IPS-18a (cell line): Measurements from ENCODE around the gene LTA4H.

Experiments
- H3K27ac ChIP-seq: one replicate; pipeline ENCODE4 v1.5.1; 2013; ENCODE audit warnings: low read length
- H3K27me3 ChIP-seq: one replicate; pipeline ENCODE4 v1.6.1; 2013; ENCODE audit warnings: mild to moderate bottlenecking, low read length; ENCODE audit not compliant: control insufficient read depth, insufficient read depth
- H3K36me3 ChIP-seq: one replicate; pipeline ENCODE4 v1.6.1; 2013; ENCODE audit warnings: low read depth, low read length; ENCODE audit not compliant: control insufficient read depth
- H3K4me1 ChIP-seq: one replicate; pipeline ENCODE4 v1.6.1; 2013; ENCODE audit warnings: low read depth, low read length; ENCODE audit not compliant: control insufficient read depth
- H3K4me3 ChIP-seq: one replicate; pipeline ENCODE4 v1.5.1; 2013; ENCODE audit warnings: low read length
- H3K9ac ChIP-seq: one replicate; pipeline ENCODE4 v1.6.1; 2013; ENCODE audit warnings: mild to moderate bottlenecking, low read length, moderate library complexity
- H3K9me3 ChIP-seq: one replicate; pipeline ENCODE4 v1.6.1; 2013; ENCODE audit warnings: low read depth, low read length; ENCODE audit not compliant: control insufficient read depth

Gene LTA4H

GRCh38 chr12:96053476-96054243 is 18.3 kb upstream of the LTA4H start:
- no peaks in the 10 kb centered on the region for H3K9me3 ChIP-seq
- H3K27ac ChIP-seq = no peak overlapping the region

GRCh38 chr12:96051756-96052485 is 16.5 kb upstream of the LTA4H start:
- Histone ChIP-seq H3K36me3 (no peaks in the 10 kb centered on the region), H3K9me3 (no peaks in the 10 kb centered on the region), H3K27ac (no peak overlapping the region), H3K9ac (no peak overlapping the region), H3K4me1 (no peaks in the 10 kb centered on the region), H3K4me3 (no peak overlapping the region), H3K27me3 (no peaks in the 10 kb centered on the region)

More at GRCh38 chr12:96053476-96054243, 18.3 kb upstream of the LTA4H start:
- H3K4me3 ChIP-seq = no peak overlapping the region
- H3K4me1 ChIP-seq = no peaks in the 10 kb centered on the region
- no peak overlapping the region for H3K9ac ChIP-seq
- H3K36me3 ChIP-seq = no peaks in the 10 kb centered on the region
- H3K27me3 ChIP-seq = no peaks in the 10 kb centered on the region

DNA sequence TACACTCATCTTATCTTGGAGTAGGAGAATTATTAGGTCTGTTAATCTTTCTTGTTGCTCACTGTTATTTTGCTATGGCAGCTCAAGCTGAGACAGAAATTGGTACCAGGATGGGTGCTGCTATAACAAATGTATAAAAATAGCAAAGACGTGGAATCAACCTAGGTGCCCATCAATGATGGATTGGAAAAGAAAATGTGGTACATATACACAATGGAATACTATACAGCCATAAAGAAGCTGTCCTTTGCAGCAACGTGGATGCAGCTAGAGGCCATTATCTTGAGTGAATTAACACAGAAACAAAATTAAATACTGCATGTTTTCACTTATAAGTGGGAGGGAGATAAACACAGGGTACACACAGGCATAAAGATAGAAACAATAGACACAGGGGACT is 14.8 kb upstream of the LTA4H start:
- H3K36me3 ChIP-seq = no peaks in the 10 kb centered on the region
- H3K27ac ChIP-seq = no peak overlapping the region
- no peak overlapping the region for H3K9ac ChIP-seq

GRCh38 chr12:96049101-96049500 is 13.7 kb upstream of the LTA4H start:
- Histone ChIP-seq H3K27me3 (no peaks in the 10 kb centered on the region), H3K27ac (no peak overlapping the region), H3K36me3 (no peaks in the 10 kb centered on the region)

More for the DNA sequence above, 14.8 kb upstream of the LTA4H start:
- H3K9me3 ChIP-seq = no peaks in the 10 kb centered on the region
- H3K4me1 ChIP-seq = no peaks in the 10 kb centered on the region
- H3K27me3 ChIP-seq = no peaks in the 10 kb centered on the region
- H3K4me3 ChIP-seq = no peak overlapping the region

DNA sequence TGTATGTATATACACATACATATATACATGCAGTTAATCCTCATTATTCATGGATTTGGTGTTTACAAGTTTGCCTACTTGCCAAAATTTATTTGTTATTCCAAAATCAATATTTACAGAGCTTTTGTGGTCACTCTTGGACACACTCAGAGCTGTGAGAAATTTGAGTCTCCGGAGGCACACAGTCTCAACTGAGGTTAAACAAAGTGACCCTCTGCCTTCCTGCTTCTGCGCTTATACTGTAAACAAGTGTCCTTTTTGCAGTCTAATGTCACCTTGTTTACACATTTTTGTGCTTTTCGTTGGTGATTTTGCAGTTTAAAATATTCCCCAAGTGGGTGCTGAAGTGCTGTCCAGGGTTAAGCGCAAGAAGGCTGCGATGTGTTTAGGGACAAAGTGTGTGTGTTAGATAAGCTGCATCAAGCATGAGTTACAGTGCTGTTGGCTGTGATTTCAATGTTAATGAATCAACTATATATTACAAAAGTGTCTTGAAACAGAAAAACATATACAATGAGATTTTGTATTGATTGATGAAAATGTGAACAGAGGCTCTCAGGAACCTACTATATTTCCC is 13.1 kb upstream of the LTA4H start:
- Histone ChIP-seq H3K9me3 (no peaks in the 10 kb centered on the region), H3K4me3 (no peak overlapping the region), H3K36me3 (no peaks in the 10 kb centered on the region), H3K27me3 (no peaks in the 10 kb centered on the region), H3K4me1 (no peaks in the 10 kb centered on the region), H3K9ac (no peak overlapping the region), H3K27ac (no peak overlapping the region)

More at GRCh38 chr12:96049101-96049500, 13.7 kb upstream of the LTA4H start:
- no peaks in the 10 kb centered on the region for H3K9me3 ChIP-seq
- H3K4me3 ChIP-seq = no peak overlapping the region
- no peaks in the 10 kb centered on the region for H3K4me1 ChIP-seq
- no peak overlapping the region for H3K9ac ChIP-seq

DNA sequence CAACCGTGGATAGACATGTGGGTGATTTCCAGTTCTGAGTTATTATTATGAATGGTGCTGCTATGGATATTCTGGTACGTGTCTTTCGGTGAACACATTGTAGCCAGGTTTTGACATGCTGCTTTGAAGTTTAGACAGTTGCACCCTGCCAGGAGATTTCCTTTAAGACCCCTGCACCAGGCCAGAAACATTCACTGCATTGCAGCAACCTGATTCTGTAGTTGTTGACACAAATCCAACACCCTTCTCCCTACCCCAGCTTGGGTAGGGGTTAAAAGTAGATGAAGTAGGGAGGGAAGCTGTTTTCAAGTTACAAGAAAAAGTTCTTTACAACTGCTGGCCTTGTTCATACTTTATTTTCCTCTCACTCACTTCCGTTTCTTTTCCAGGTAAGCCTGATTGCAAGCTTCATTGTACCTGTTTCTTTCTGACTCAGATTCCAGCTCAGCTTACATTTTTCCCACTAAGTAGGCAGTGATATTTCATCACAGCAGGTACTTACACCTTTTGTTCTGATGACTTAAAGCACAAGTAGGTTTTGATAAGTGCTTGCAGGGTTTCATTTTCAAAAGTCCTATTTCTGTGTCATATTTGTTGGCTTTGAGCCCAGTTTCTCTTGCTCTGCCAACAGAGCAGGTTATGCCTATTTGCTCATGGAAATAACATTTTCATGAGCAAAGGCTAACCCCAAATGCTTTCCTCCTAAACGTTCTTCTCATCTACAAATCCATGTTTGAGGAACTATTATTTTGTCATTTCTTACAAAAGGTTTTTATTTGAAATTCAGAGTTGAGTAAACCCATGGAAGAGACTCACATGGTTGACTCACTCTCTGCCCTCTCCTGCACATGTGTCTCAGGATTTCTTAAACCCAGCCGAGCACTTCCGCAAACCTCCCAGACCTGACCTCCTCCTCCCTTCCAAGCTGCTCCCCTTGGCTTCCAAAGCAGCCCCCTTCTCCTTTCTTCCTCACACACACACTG is 12.1 kb upstream of the LTA4H start:
- H3K9ac ChIP-seq = no peak overlapping the region
- H3K27me3 ChIP-seq = no peaks in the 10 kb centered on the region
- H3K9me3 ChIP-seq = no peaks in the 10 kb centered on the region
- no peak overlapping the region for H3K4me3 ChIP-seq
- H3K36me3 ChIP-seq = no peaks in the 10 kb centered on the region
- H3K27ac ChIP-seq = no peak overlapping the region
- no peaks in the 10 kb centered on the region for H3K4me1 ChIP-seq

DNA sequence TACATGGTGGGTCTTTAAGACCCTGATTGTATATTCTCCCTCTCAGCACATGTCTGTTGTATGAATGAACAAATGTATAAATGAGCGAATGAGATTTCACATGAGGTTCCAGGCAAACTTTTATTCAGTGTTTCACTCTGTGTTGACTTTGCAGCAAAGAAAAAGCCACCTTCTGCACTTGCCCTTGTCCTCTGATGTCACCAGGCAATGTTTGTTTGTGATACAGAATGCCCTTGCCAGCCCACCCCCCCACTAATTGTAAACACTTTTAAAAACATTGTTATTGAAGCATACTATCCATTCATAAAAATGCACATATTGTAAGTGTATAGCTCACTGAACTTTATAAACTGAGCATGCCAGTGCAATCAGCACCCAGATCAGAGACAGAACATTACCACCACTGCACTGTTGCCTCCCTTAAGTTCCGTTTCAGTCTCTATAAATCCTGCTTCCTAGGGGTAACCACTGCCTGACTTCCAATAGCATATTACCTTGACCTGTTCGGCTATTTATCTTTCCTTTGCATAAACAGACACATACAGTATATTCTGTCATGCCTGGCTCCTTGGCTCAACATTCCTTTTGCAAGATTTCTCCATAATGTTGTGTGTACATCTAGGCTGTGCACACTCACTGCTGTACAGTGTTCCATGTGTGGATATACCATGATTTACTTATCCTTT is 11.3 kb upstream of the LTA4H start:
- Histone ChIP-seq H3K4me1 (no peaks in the 10 kb centered on the region), H3K27me3 (no peaks in the 10 kb centered on the region), H3K36me3 (no peaks in the 10 kb centered on the region), H3K9me3 (no peaks in the 10 kb centered on the region), H3K9ac (no peak overlapping the region), H3K4me3 (no peak overlapping the region), H3K27ac (no peak overlapping the region)

- Histone ChIP-seq H3K9ac (no peak overlapping the region), H3K4me1 (no peaks in the 10 kb centered on the region), H3K27me3 (no peaks in the 10 kb centered on the region), H3K9me3 (no peaks in the 10 kb centered on the region), H3K4me3 (no peak overlapping the region), H3K27ac (no peak overlapping the region), H3K36me3 (no peaks in the 10 kb centered on the region)
These were observed 10.2 kb upstream of the LTA4H start for GRCh38 chr12:96045566-96045965.

DNA sequence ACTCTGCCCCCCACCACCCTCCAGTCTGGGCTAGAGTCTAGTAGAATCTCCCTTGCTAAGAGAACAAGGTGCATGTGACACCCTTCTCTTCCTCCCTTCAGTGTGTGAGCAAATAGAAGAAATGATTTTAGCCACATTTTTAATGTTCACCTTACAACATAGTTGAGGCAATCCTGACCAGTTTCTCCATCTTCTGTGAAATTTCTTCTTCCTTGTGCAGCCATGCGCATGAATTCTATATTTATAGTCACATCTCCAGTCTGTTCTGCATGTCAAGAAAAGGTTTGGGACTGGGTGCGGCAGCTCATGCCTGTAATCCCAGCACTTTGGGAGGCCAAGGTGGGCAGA is 9.5 kb upstream of the LTA4H start:
- no peaks in the 10 kb centered on the region for H3K9me3 ChIP-seq
- no peaks in the 10 kb centered on the region for H3K36me3 ChIP-seq
- H3K27ac ChIP-seq = no peak overlapping the region
- no peak overlapping the region for H3K9ac ChIP-seq
- H3K27me3 ChIP-seq = no peaks in the 10 kb centered on the region
- H3K4me1 ChIP-seq = no peaks in the 10 kb centered on the region
- H3K4me3 ChIP-seq = no peak overlapping the region

GRCh38 chr12:96044017-96044942 is 8.9 kb upstream of the LTA4H start:
- no peak overlapping the region for H3K9ac ChIP-seq
- H3K9me3 ChIP-seq = no peaks in the 10 kb centered on the region
- no peaks in the 10 kb centered on the region for H3K4me1 ChIP-seq
- H3K36me3 ChIP-seq = no peaks in the 10 kb centered on the region
- H3K4me3 ChIP-seq = no peak overlapping the region
- H3K27me3 ChIP-seq = no peaks in the 10 kb centered on the region
- no peak overlapping the region for H3K27ac ChIP-seq
